ENCODE data around the gene ZFYVE27. TPM values are rescaled to one million over a fixed set of nuclear protein-coding genes. Genes with fewer than 3 reads are reported as not detected.

The ZFYVE27 gene
- total and polyA plus RNA-seq, 2 of the 4 experiments (the other 2 are of a cell fraction): 13.1 to 22.2 TPM

DNA sequence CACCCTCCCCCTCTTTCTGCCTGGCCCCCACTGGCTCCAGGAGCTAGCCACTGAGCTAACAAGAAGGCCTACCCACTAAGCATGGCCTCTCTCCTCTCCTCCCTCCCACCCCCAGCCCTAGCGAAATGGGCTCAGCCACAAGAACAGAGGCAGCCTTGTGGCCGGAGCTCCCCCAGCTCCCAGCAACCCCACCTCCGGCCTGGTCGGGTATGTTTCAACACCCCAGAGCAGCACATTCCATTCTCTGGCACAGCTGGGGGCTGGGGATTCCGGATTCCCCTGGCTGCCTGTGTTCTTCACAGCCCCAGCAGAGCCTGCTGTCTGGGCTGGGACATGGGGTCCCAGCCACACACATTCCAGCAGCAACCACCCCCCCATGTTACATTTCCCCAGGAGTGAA lies 25.9 kb downstream of the ZFYVE27 start:
- BruUV-seq (replicated peaks): no TSS peak
- Histone ChIP-seq H3K14ac (replicated peaks; ENCODE audit: low read depth, low read length) (no peak overlapping the region), H3K4ac (ENCODE audit: low read depth, low read length) (no peak overlapping the region), H3K9me3 (ENCODE audit: control insufficient read depth, insufficient read depth, low read length) (no peaks in the 10 kb centered on the region), H2BK20ac (ENCODE audit: low read depth, low read length) (no peak overlapping the region), H4K20me1 (ENCODE audit: insufficient read depth, low read length) (no peaks in the 10 kb centered on the region), H3K79me1 (ENCODE audit: low read depth in 1 of 2, low read length in 2 of 2) (no peaks in the 10 kb centered on the region), H3K4me2 (ENCODE audit: low read depth, low read length) (no peak overlapping the region), H3K27me3 (ENCODE audit: control insufficient read depth, insufficient read depth, low read length) (no peaks in the 10 kb centered on the region), H3K23ac (ENCODE audit: low read depth, low read length) (no peak overlapping the region), H3K36me3 (ENCODE audit: control insufficient read depth, insufficient read depth, low read length) (peaks cover 21% of the 10 kb centered on the region), H2BK5ac (ENCODE audit: low read depth, low read length, poor library complexity, severe bottlenecking) (no peak overlapping the region), H3K9me1 (ENCODE audit: insufficient read depth, low read length) (no peaks in the 10 kb centered on the region), H3K18ac (ENCODE audit: low read depth, low read length) (no peak overlapping the region), H2BK120ac (ENCODE audit: low read depth, low read length) (no peak overlapping the region), H4K5ac (ENCODE audit: low read depth, low read length) (no peak overlapping the region), H3K9ac (ENCODE audit: low read depth, low read length) (no peak overlapping the region), H3K4me1 (ENCODE audit: control insufficient read depth, insufficient read depth, low read length) (no peaks in the 10 kb centered on the region), H2AFZ (replicated peaks; ENCODE audit: low read length, poor library complexity) (no peak overlapping the region), H4K91ac (ENCODE audit: insufficient read depth, low read depth, low read length) (no peak overlapping the region), H3K4me3 (ENCODE audit: insufficient read depth, low read depth, low read length) (no peak overlapping the region), H2AK5ac (ENCODE audit: low read depth, low read length) (no peak overlapping the region), H4K8ac (ENCODE audit: low read depth in 2 of 2, low read length in 2 of 2) (no peak overlapping the region), H3K56ac (ENCODE audit: extremely low read depth, insufficient read depth, low read length) (no peak overlapping the region), H2AK9ac (replicated peaks; ENCODE audit: low read depth, low read length, poor library complexity) (no peak overlapping the region), H2BK15ac (ENCODE audit: low read depth, low read length) (no peak overlapping the region), H3K27ac (ENCODE audit: insufficient read depth, low read length) (no peak overlapping the region)
- ChIA-PET CTCF (interaction anchor here (1.1 kb wide), 1 partner anchor 106 kb away, joined by 3 read pairs; no protein-coding TSS in a partner anchor), POLR2A (ENCODE audit: unreplicated experiment) (interaction anchor here (0.6 kb wide), 1 partner anchor 111 kb away, joined by 4 read pairs; no protein-coding TSS in a partner anchor)
- intact Hi-C loops (cut with micrococcal nuclease): no loop called here
- dilution Hi-C loops (cut with HindIII; ENCODE audit: low sequenced_read_pairs, unreplicated experiment): no loop called here
- 52% methylated on average over 4 of the region's 5 CpGs; no CpG with 5 or more reads in 1 of the 2 experiments for WGBS, 2 experiments (ENCODE audit: extremely low coverage in 2 of 2, insufficient read length in 1 of 2)
- no peak for TF ChIP-seq BHLHE40 (IDR thresholded peaks at IDR 0.05; ENCODE audit: low read depth, low read length)
- TF ChIP-seq POLR2A (IDR thresholded peaks at IDR 0.05; ENCODE audit: low read depth, low read length): no peak
- no peak for TF ChIP-seq FOS (IDR thresholded peaks at IDR 0.05; ENCODE audit: low read depth, low read length)
- TF ChIP-seq, protein P1, sequence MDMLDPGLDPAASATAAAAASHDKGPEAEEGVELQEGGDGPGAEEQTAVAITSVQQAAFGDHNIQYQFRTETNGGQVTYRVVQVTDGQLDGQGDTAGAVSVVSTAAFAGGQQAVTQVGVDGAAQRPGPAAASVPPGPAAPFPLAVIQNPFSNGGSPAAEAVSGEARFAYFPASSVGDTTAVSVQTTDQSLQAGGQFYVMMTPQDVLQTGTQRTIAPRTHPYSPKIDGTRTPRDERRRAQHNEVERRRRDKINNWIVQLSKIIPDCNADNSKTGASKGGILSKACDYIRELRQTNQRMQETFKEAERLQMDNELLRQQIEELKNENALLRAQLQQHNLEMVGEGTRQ (IDR thresholded peaks at IDR 0.05; ENCODE audit: low read depth, low read length): no peak
- TF ChIP-seq, protein P2, sequence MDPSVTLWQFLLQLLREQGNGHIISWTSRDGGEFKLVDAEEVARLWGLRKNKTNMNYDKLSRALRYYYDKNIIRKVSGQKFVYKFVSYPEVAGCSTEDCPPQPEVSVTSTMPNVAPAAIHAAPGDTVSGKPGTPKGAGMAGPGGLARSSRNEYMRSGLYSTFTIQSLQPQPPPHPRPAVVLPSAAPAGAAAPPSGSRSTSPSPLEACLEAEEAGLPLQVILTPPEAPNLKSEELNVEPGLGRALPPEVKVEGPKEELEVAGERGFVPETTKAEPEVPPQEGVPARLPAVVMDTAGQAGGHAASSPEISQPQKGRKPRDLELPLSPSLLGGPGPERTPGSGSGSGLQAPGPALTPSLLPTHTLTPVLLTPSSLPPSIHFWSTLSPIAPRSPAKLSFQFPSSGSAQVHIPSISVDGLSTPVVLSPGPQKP (IDR thresholded peaks at IDR 0.05; ENCODE audit: borderline replicate concordance, low read depth, low read length): no peak
- TF ChIP-seq RAD21 (IDR thresholded peaks at IDR 0.05; ENCODE audit: low read length): no peak
- DNase-seq: no peak
- in situ Hi-C loops (cut with MboI; ENCODE audit: low sequenced_read_pairs): no loop called here
- peak; percentile 63 for ATAC-seq (ENCODE audit: low read depth)

Measured in IMR-90 (cell line).